PC-9 (cell line): Measurements from ENCODE around the gene CMTM8.

Experiments
- EZH2 ChIP-seq: fragments of 200-600 bp; sonication (generic); IDR thresholded peaks from 2 replicates; pipeline ENCODE4 v1.8.0; 2017; ENCODE audit warnings: antibody characterized with exemption, low read depth
- TF ChIP-seq, protein P1 (sequence below): fragments of 200-600 bp; sonication (generic); conservative IDR thresholded peaks from 2 replicates; pipeline ENCODE4 v1.6.1; 2017; ENCODE audit warnings: mixed run types, antibody characterized with exemption, mild to moderate bottlenecking, moderate library complexity

DNA sequence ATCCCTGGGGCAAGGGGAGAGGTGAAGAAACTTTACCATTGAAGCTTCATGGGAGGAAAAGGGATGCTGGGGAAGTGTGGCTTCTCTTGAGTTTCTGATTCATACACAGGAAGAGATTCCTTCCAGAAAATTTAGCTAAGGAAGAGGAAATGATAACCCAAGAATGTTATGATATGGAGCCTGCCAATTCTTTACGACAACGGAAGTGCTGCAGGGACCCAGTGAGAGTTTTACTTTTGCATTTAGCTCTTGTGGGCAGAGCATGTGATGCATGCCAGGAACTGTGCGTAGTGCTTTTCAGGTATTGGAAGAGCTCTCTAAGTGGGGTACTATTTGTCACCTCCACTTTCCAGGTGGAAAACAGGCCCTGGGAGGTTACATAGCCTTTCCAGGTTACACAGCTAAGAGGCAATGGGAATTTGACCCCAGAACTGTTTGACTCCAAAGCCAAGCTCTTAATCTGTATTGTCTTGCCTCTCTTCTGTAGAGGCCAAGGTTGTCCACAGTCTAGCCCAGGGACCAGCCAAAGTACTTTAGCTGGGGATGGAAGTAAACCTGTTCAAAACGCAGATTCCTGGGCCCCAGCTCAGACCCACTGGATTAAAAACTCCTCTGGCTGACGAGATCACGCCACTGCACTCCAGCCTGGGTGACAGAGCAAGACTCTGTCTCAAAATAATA, 176.2 kb downstream of the CMTM8 start:
- TF ChIP-seq, protein P1, sequence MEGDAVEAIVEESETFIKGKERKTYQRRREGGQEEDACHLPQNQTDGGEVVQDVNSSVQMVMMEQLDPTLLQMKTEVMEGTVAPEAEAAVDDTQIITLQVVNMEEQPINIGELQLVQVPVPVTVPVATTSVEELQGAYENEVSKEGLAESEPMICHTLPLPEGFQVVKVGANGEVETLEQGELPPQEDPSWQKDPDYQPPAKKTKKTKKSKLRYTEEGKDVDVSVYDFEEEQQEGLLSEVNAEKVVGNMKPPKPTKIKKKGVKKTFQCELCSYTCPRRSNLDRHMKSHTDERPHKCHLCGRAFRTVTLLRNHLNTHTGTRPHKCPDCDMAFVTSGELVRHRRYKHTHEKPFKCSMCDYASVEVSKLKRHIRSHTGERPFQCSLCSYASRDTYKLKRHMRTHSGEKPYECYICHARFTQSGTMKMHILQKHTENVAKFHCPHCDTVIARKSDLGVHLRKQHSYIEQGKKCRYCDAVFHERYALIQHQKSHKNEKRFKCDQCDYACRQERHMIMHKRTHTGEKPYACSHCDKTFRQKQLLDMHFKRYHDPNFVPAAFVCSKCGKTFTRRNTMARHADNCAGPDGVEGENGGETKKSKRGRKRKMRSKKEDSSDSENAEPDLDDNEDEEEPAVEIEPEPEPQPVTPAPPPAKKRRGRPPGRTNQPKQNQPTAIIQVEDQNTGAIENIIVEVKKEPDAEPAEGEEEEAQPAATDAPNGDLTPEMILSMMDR: no peak
- no peak for TF ChIP-seq EZH2
